ENCODE measurements around the gene SOX6. TPM values are rescaled to one million over a fixed set of nuclear protein-coding genes. Genes with fewer than 3 reads are reported as not detected.

SOX6 gene
- total and polyA plus RNA-seq, 2 donors (not counting 3 experiments of a cell fraction or from before 2014, with no cell fraction given), result 0.14 to 3.7 TPM

- no peak for DNase-seq (ENCODE audit: low read depth, low spot score)
- no peaks in the 10 kb centered on the region for H3K9me3 ChIP-seq (replicated peaks; ENCODE audit: control insufficient read depth, insufficient read depth, low read length)
- no TSS peak for BruUV-seq (replicated peaks)
- no peak overlapping the region for H3K4me3 ChIP-seq (replicated peaks in 1 of 3; ENCODE audit: insufficient read depth in 1 of 3, low read depth in 1 of 3, low read length in 3 of 3)
- H3K4me1 ChIP-seq (ENCODE audit: control insufficient read depth, extremely low read depth, insufficient read depth, low read length), result no peaks in the 10 kb centered on the region
- no peaks in the 10 kb centered on the region for H3K79me2 ChIP-seq (ENCODE audit: control insufficient read depth, insufficient read depth, low read length)
- CTCF ChIA-PET, result interaction anchor here (1.3 kb wide), 1 partner anchor 9 kb away, joined by 4 read pairs; no protein-coding TSS in a partner anchor
- H3K9me1 ChIP-seq (replicated peaks; ENCODE audit: control insufficient read depth, extremely low read depth, insufficient read depth, low read length), result no peaks in the 10 kb centered on the region
- POLR2A ChIA-PET, result no interaction called here
- dilution Hi-C loops (cut with MboI; ENCODE audit: extremely low pct_ligation_motif_present, low sequenced_read_pairs), result no loop called here
- no peak for TF ChIP-seq GATA2 (IDR thresholded peaks at IDR 0.05; ENCODE audit: insufficient read depth, insufficient read length, low read depth, low read length)
- no peak for TF ChIP-seq MAX (IDR thresholded peaks at IDR 0.05; ENCODE audit: insufficient read depth, insufficient read length)
- TF ChIP-seq MYC (IDR thresholded peaks at IDR 0.05; ENCODE audit: low read depth, low read length), result no peak
- TF ChIP-seq JUN (IDR thresholded peaks at IDR 0.05; ENCODE audit: borderline replicate concordance, insufficient read depth, insufficient read length, low read depth), result no peak
- intact Hi-C loops (cut with micrococcal nuclease), result no loop called here
- no peak overlapping the region for H2AFZ ChIP-seq (ENCODE audit: low read depth, low read length)
- no peak for FAIRE-seq
- H4K20me1 ChIP-seq (replicated peaks; ENCODE audit: control insufficient read depth, extremely low read depth, insufficient read depth, low read length), result no peaks in the 10 kb centered on the region
- H3K4me2 ChIP-seq (ENCODE audit: insufficient read depth, low read length), result no peak overlapping the region
- no peak overlapping the region for H3K9ac ChIP-seq (replicated peaks; ENCODE audit: extremely low read depth, insufficient read depth, low read length)
- no peaks in the 10 kb centered on the region for H3K36me3 ChIP-seq (ENCODE audit: control insufficient read depth in 2 of 2, extremely low read depth in 1 of 2, insufficient read depth in 2 of 2, low read length in 2 of 2)
- H3K27ac ChIP-seq (ENCODE audit: insufficient read depth, low read depth, low read length), result no peak overlapping the region
- no peaks in the 10 kb centered on the region for H3K27me3 ChIP-seq (ENCODE audit: control insufficient read depth in 2 of 2, insufficient read depth in 2 of 2, low read length in 2 of 2)
Measured at GRCh38 chr11:16341853-16342252, 14.5 kb downstream of the SOX6 start.

GRCh38 chr11:16338393-16338792 lies 18.0 kb downstream of the SOX6 start:
- no peak for FAIRE-seq
- POLR2A ChIA-PET, result no interaction called here

More at GRCh38 chr11:16338393-16338792, 18.0 kb downstream of the SOX6 start:
- dilution Hi-C loops (cut with MboI; ENCODE audit: extremely low pct_ligation_motif_present, low sequenced_read_pairs) (no loop called here), intact Hi-C loops (cut with micrococcal nuclease) (no loop called here)
- no peak overlapping the region for H3K4me3 ChIP-seq (replicated peaks in 1 of 3; ENCODE audit: insufficient read depth in 1 of 3, low read depth in 1 of 3, low read length in 3 of 3)
- no peak for TF ChIP-seq JUN (IDR thresholded peaks at IDR 0.05; ENCODE audit: borderline replicate concordance, insufficient read depth, insufficient read length, low read depth)
- no peaks in the 10 kb centered on the region for H3K9me1 ChIP-seq (replicated peaks; ENCODE audit: control insufficient read depth, extremely low read depth, insufficient read depth, low read length)
- no peaks in the 10 kb centered on the region for H3K27me3 ChIP-seq (ENCODE audit: control insufficient read depth in 2 of 2, insufficient read depth in 2 of 2, low read length in 2 of 2)
- no peak overlapping the region for H3K27ac ChIP-seq (ENCODE audit: insufficient read depth, low read depth, low read length)
- no peaks in the 10 kb centered on the region for H3K36me3 ChIP-seq (ENCODE audit: control insufficient read depth in 2 of 2, extremely low read depth in 1 of 2, insufficient read depth in 2 of 2, low read length in 2 of 2)
- no peak overlapping the region for H2AFZ ChIP-seq (ENCODE audit: low read depth, low read length)
- H4K20me1 ChIP-seq (replicated peaks; ENCODE audit: control insufficient read depth, extremely low read depth, insufficient read depth, low read length), result no peaks in the 10 kb centered on the region
- H3K4me1 ChIP-seq (ENCODE audit: control insufficient read depth, extremely low read depth, insufficient read depth, low read length), result no peaks in the 10 kb centered on the region
- no peaks in the 10 kb centered on the region for H3K79me2 ChIP-seq (ENCODE audit: control insufficient read depth, insufficient read depth, low read length)
- no peaks in the 10 kb centered on the region for H3K9me3 ChIP-seq (replicated peaks; ENCODE audit: control insufficient read depth, insufficient read depth, low read length)
- H3K9ac ChIP-seq (replicated peaks; ENCODE audit: extremely low read depth, insufficient read depth, low read length), result no peak overlapping the region
- BruUV-seq (replicated peaks), result no TSS peak
- no peak for DNase-seq (ENCODE audit: low read depth, low spot score)
- no peak overlapping the region for H3K4me2 ChIP-seq (ENCODE audit: insufficient read depth, low read length)
- CTCF ChIA-PET, result no interaction called here
